K562 (cell line): ENCODE data around the gene RALA. TPM values are rescaled to one million over a fixed set of nuclear protein-coding genes. Genes with fewer than 3 reads are reported as not detected.

Experiments
- ATAC-seq: fragments of 200-7000 bp; cut with Tn5 transposase; 3 replicates; pipeline ENCODE4 v1.9.1; 2020; ENCODE audit warnings: moderate library complexity
- BruUV-seq: library from RNA; stranded (reverse); fragments of 400-500 nt; replicated peaks from 2 replicates; lab custom pipeline; 2021; lab: Mats Ljungman, UMichigan
- CTCF ChIA-PET: fragments of 300-600 bp; formaldehyde crosslinking; extraction: SDS; loops from one replicate; lab custom pipeline; 2021; ENCODE audit warnings: low intra/inter-chr PET ratio; lab: Yijun Ruan, JAX
- POLR2A ChIA-PET: fragments of 300-600, 350-650 bp; sonication (Branson Sonifier 250); formaldehyde crosslinking; extraction: SDS; loops from one replicate; lab custom pipeline; 2021; ENCODE audit warnings: antibody characterized with exemption, inconsistent platforms; lab: Yijun Ruan, JAX
- DNase-seq, 4 experiments: peaks; one replicate each; pipeline versions ENCODE4 v3.0.0 to v3.0.0-alpha.2; 2011 to 2018; ENCODE audit warnings: low spot score in 3 of 4, mixed read lengths in 3 of 4; ENCODE audit errors: extremely low read depth in 1 of 4
- FAIRE-seq: peaks from 2 replicates; lab custom pipeline; 2011; peaks lifted over from hg19 to GRCh38; lab: Jason Lieb, UNC
- H2AFZ ChIP-seq: 2 replicates; pipeline ENCODE4 v1.6.0; 2011; ENCODE audit warnings: low read depth, low read length, control low read depth, inconsistent platforms
- H3K27ac ChIP-seq: fragments of 200-600 bp; 3 replicates; pipeline ENCODE4 v1.8.0; 2011; ENCODE audit warnings: low read depth, mild to moderate bottlenecking, control low read depth, inconsistent platforms, low read length, moderate library complexity, mixed read lengths; ENCODE audit errors: extremely low read depth
- H3K27me3 ChIP-seq, 2 experiments: fragments of 300-600 bp in 1 of 2; 2 replicates in 1 of 2; 3 replicates in 1 of 2; pipeline versions ENCODE4 v1.6.0 to v1.8.0; 2011; ENCODE audit warnings: inconsistent platforms in 2 of 2, low read length in 2 of 2, mild to moderate bottlenecking in 1 of 2, mixed read lengths in 1 of 2, moderate library complexity in 1 of 2; ENCODE audit not compliant: control insufficient read depth in 2 of 2, insufficient read depth in 2 of 2
- H3K36me3 ChIP-seq: fragments of 300-600 bp; 3 replicates; pipeline ENCODE4 v1.8.0; 2011; ENCODE audit warnings: mild to moderate bottlenecking, low read length, inconsistent platforms; ENCODE audit not compliant: control insufficient read depth, insufficient read depth
- H3K4me1 ChIP-seq, 2 experiments: fragments of 200-600 bp in 1 of 2; replicated peaks in 1 of 2; 2 replicates in 1 of 2; 3 replicates in 1 of 2; pipeline versions ENCODE4 v1.5.1 to v1.8.0; 2011; ENCODE audit warnings: inconsistent platforms in 2 of 2, low read length in 2 of 2, mild to moderate bottlenecking in 1 of 2, mixed read lengths in 1 of 2, moderate library complexity in 1 of 2; ENCODE audit not compliant: control insufficient read depth in 2 of 2, insufficient read depth in 2 of 2
- H3K4me2 ChIP-seq: 2 replicates; pipeline ENCODE4 v1.6.1; 2011; ENCODE audit warnings: low read length, control low read depth, inconsistent platforms, mixed read lengths; ENCODE audit not compliant: insufficient read depth
- H3K4me3 ChIP-seq: fragments of 200-600 bp; sonication (generic), shearing (Covaris generic); 2 replicates; pipeline ENCODE4 v1.5.1; 2016; ENCODE audit warnings: control low read depth, inconsistent platforms
- H3K79me2 ChIP-seq: fragments of 200-600 bp; 3 replicates; pipeline ENCODE4 v1.8.0; 2011; ENCODE audit warnings: low read length, inconsistent platforms; ENCODE audit not compliant: control insufficient read depth, insufficient read depth
- H3K9ac ChIP-seq, 2 experiments: 2 replicates each; pipeline versions ENCODE4 v1.6.0 to v1.6.1; 2011; ENCODE audit warnings: low read depth in 2 of 2, low read length in 2 of 2, control low read depth in 1 of 2, inconsistent platforms in 1 of 2, mild to moderate bottlenecking in 1 of 2, mixed read lengths in 1 of 2; ENCODE audit not compliant: insufficient read depth in 1 of 2
- H3K9me1 ChIP-seq: one replicate; pipeline ENCODE4 v1.6.0; 2011; ENCODE audit warnings: inconsistent platforms, mild to moderate bottlenecking, low read length, moderate library complexity; ENCODE audit not compliant: control insufficient read depth, insufficient read depth
- H3K9me3 ChIP-seq: replicated peaks from 2 replicates; pipeline ENCODE4 v1.5.1; 2011; ENCODE audit warnings: low read depth, low read length, inconsistent platforms; ENCODE audit not compliant: control insufficient read depth, insufficient read depth
- H4K20me1 ChIP-seq: replicated peaks from 2 replicates; pipeline ENCODE4 v1.6.1; 2011; ENCODE audit warnings: low read length, inconsistent platforms, mixed read lengths; ENCODE audit not compliant: control insufficient read depth, insufficient read depth
- ARID2 ChIP-seq: fragments of 450-650 bp; IDR thresholded peaks from 2 replicates; pipeline ENCODE4 v1.6.1; 2017; ENCODE audit warnings: antibody characterized with exemption, mild to moderate bottlenecking
- CBFB ChIP-seq: sonication (generic); formaldehyde crosslinking; IDR thresholded peaks from 2 replicates; pipeline ENCODE4 v1.4.0; 2020; ENCODE audit warnings: mild to moderate bottlenecking, missing genetic modification reagents
- CBX5 ChIP-seq: IDR thresholded peaks from 2 replicates; pipeline ENCODE4 v1.6.1; 2014; ENCODE audit warnings: low read depth, borderline replicate concordance
- DACH1 ChIP-seq: fragments of 450-650 bp; IDR thresholded peaks from 2 replicates; pipeline ENCODE4 v1.6.1; 2018; ENCODE audit not compliant: partially characterized antibody
- NCOA2 ChIP-seq, 2 experiments: fragments of 450-650 bp; IDR thresholded peaks; 2 replicates each; pipeline ENCODE4 v1.6.1; 2018; ENCODE audit warnings: mild to moderate bottlenecking in 2 of 2, moderate library complexity in 1 of 2; ENCODE audit not compliant: partially characterized antibody in 2 of 2
- NR2C2 ChIP-seq, 2 experiments: fragments of 200-800 bp in 1 of 2; sonication (Bioruptor generic) in 1 of 2; sonication (generic) in 1 of 2; formaldehyde crosslinking in 1 of 2; IDR thresholded peaks; 2 replicates each; pipeline versions ENCODE4 v1.6.1 to v1.8.0; 2016 to 2022; ENCODE audit warnings: mild to moderate bottlenecking in 1 of 2, missing compliant biosample characterization in 1 of 2, missing genetic modification characterization in 1 of 2, missing genetic modification reagents in 1 of 2
- POLR2AphosphoS5 ChIP-seq: IDR thresholded peaks from 2 replicates; pipeline ENCODE4 v1.6.1; 2011; ENCODE audit warnings: mild to moderate bottlenecking, low read depth, low read length, moderate library complexity; ENCODE audit not compliant: control insufficient read depth, insufficient read depth
- SIX5 ChIP-seq, 2 experiments: IDR thresholded peaks; 2 replicates each; pipeline ENCODE4 v1.6.1; 2011; ENCODE audit warnings: low read length in 2 of 2, borderline replicate concordance in 1 of 2, low read depth in 1 of 2, mild to moderate bottlenecking in 1 of 2, moderate library complexity in 1 of 2; ENCODE audit not compliant: insufficient read depth in 1 of 2
- SMC3 ChIP-seq: conservative IDR thresholded peaks from 2 replicates; pipeline ENCODE4 v1.6.1; 2011; ENCODE audit warnings: low read depth, low read length, improper control_type of control experiment; ENCODE audit not compliant: insufficient read depth
- SNAPC5 ChIP-seq: fragments of 250-450 bp; sonication (Bioruptor Pico); IDR thresholded peaks from 2 replicates; pipeline ENCODE4 v1.8.0; 2021; ENCODE audit warnings: moderate library complexity, mild to moderate bottlenecking, inconsistent platforms
- TAL1 ChIP-seq: fragments of 450-650 bp; IDR thresholded peaks from 2 replicates; pipeline ENCODE4 v1.6.1; 2016; ENCODE audit warnings: mild to moderate bottlenecking
- TBL1XR1 ChIP-seq, 2 experiments: IDR thresholded peaks; 2 replicates each; pipeline ENCODE4 v1.6.1; 2012; ENCODE audit warnings: improper control_type of control experiment in 2 of 2, low read length in 2 of 2, mild to moderate bottlenecking in 1 of 2
- ZBTB43 ChIP-seq: sonication (generic); formaldehyde crosslinking; IDR thresholded peaks from 2 replicates; pipeline ENCODE4 v1.8.0; 2023; ENCODE audit warnings: mild to moderate bottlenecking, missing genetic modification reagents
- ZFP30 ChIP-seq: fragments of 250-450 bp; sonication (Bioruptor Pico); IDR thresholded peaks from 2 replicates; pipeline ENCODE4 v1.8.0; 2022; ENCODE audit warnings: moderate library complexity, mild to moderate bottlenecking, inconsistent platforms, borderline replicate concordance
- ZNF184 ChIP-seq: sonication (generic); formaldehyde crosslinking; IDR thresholded peaks from 2 replicates; pipeline ENCODE4 v1.5.0; 2020; ENCODE audit warnings: missing genetic modification reagents
- WGBS: fragments of 100-300 bp; shearing (Covaris generic); methylation state at CpG from one replicate; pipeline ENCODE4 v1.1.6; 2016; ENCODE audit warnings: low coverage, mixed read lengths; ENCODE audit not compliant: insufficient coverage; ENCODE audit errors: missing lambda C conversion rate; 5-methylcytosine and 5-hydroxymethylcytosine counted together
- in situ Hi-C: fragments of 300-500 bp; cut with MboI; formaldehyde crosslinking; loops from 4 replicates; pipeline ENCODE4 v1.15.0; 2018; ENCODE audit warnings: inconsistent platforms, mixed read lengths
- intact Hi-C: fragments of 100-400 bp; cut with micrococcal nuclease; formaldehyde crosslinking; loops from 2 replicates; pipeline ENCODE4 v1.14.2; 2022
- polyA plus RNA-seq, 8 experiments: library from polyadenylated mRNA; depleted of rRNA in 4 of 8; stranded (reverse) in 5 of 8; unstranded in 3 of 8; fragments of >200 nt; fragmentation: Nextera tagmentation in 2 of 8; fragmentation: Illumina TruSeq in 1 of 8; extraction: Ambion mirVana in 2 of 8; extraction: Trizol in 1 of 8; gene quantifications; 2 replicates each; pipeline versions ENCODE4 v1.2.1 to v1.2.3, GENCODE V29; 2011 to 2014; ENCODE audit warnings: inconsistent platforms in 1 of 8, missing spikeins in 1 of 8
- total RNA-seq, 7 experiments: library from RNA; depleted of rRNA in 6 of 7; stranded (reverse); fragments of >200 nt in 6 of 7; fragmentation: Illumina TruSeq in 2 of 7; extraction: Trizol in 2 of 7; gene quantifications; 2 replicates each; pipeline versions ENCODE4 v1.2.1 to v1.2.3, GENCODE V29; 2011 to 2021; ENCODE audit warnings: low replicate concordance in 1 of 7

The RALA gene
- total and polyA plus RNA-seq, 9 of the 15 experiments (the other 6 are each of a cell fraction or from before 2014, with no cell fraction given), result 7.2 to 28.0 (median 25.7) TPM

- no TSS peak for BruUV-seq
- H3K4me3 ChIP-seq, result no peak overlapping the region
- no peak overlapping the region for H3K9ac ChIP-seq
- no peak for DNase-seq
- no peak for FAIRE-seq
- no peaks in the 10 kb centered on the region; the same call in 2 of the 3 replicates for H3K36me3 ChIP-seq
- no peak overlapping the region for H3K4me2 ChIP-seq
- ChIA-PET CTCF (no interaction called here), POLR2A (no interaction called here)
- no peaks in the 10 kb centered on the region for H4K20me1 ChIP-seq
- 80% methylated on average over 5 of the region's 5 CpGs for WGBS
- ATAC-seq, result no peak
- intact Hi-C loops, result no loop called here
- H3K9me3 ChIP-seq, result peaks cover 2% of the 10 kb centered on the region; the same call in 1 of the 2 replicates
- H3K4me1 ChIP-seq, result peaks cover 0 to 6% of the 10 kb centered on the region in 2 experiments; a peak in 3 of 5 replicates
- in situ Hi-C loops, result no loop called here
- no peak overlapping the region for H3K27ac ChIP-seq
- no peaks in the 10 kb centered on the region for H3K27me3 ChIP-seq
- H3K9me1 ChIP-seq, result no peaks in the 10 kb centered on the region
- H2AFZ ChIP-seq, result no peak overlapping the region
- no peak for TF ChIP-seq CBFB (CRISPR knock-in tag)
- TF ChIP-seq SMC3, result no peak
- TF ChIP-seq DACH1, result no peak
- TF ChIP-seq NR2C2 (CRISPR knock-in tag; IDR thresholded peaks at IDR 0.05), result no peak
- no peak for TF ChIP-seq NR2C2 (tag; IDR thresholded peaks at IDR 0.05)
- no peak for TF ChIP-seq ZFP30 (CRISPR knock-in tag)
- TF ChIP-seq ZNF184 (CRISPR knock-in tag), result no peak
- no peak for TF ChIP-seq POLR2AphosphoS5
- no peak for TF ChIP-seq SIX5 (IDR thresholded peaks at IDR 0.05; ENCODE audit: borderline replicate concordance in 1 of 2, insufficient read depth in 1 of 2, low read depth in 1 of 2, low read length in 2 of 2)
- TF ChIP-seq TAL1, result no peak
- no peak for TF ChIP-seq TBL1XR1 (IDR thresholded peaks at IDR 0.05; ENCODE audit: low read length in 2 of 2)
- TF ChIP-seq ZBTB43 (CRISPR knock-in tag), result no peak
- TF ChIP-seq CBX5, result no peak
- TF ChIP-seq SNAPC5, result no peak
- TF ChIP-seq NCOA2 (IDR thresholded peaks at IDR 0.05; ENCODE audit: partially characterized antibody in 2 of 2), result no peak
- no peak for TF ChIP-seq ARID2
- no peaks in the 10 kb centered on the region; the same call in 2 of the 3 replicates for H3K79me2 ChIP-seq
Observed at GRCh38 chr7:39659356-39660013, 36.1 kb downstream of the RALA start.
